Loucy (cell line): ENCODE measurements around the gene PPP1R10.

ENCODE experiments used
- CTCF ChIP-seq: fragments of 200-600 bp; sonication (generic); conservative IDR thresholded peaks from 2 replicates; pipeline ENCODE4 v1.5.1; 2014; ENCODE audit warnings: mild to moderate bottlenecking, antibody characterized with exemption, low read length
- EZH2phosphoT487 ChIP-seq: fragments of 200-600 bp; IDR thresholded peaks from 2 replicates; pipeline ENCODE4 v1.6.1; 2018; ENCODE audit warnings: antibody characterized with exemption, mild to moderate bottlenecking, moderate library complexity, borderline replicate concordance

- TF ChIP-seq CTCF: no peak
- TF ChIP-seq EZH2phosphoT487: no peak
Observed at GRCh38 chr6:30614044-30614842, 2.8 kb downstream of the PPP1R10 start.
